GM19395 (cell line): ENCODE results near the gene PLEK2.
"Not testable (repeated sequence)": the region's sequence is repeated elsewhere in the genome, so short reads cannot be mapped to it uniquely, and the experiment has no call there.

Experiments
- ATAC-seq: cut with Tn5 transposase; IDR thresholded peaks from one replicate; pipeline ENCODE4 v1.9.1; 2021; ENCODE audit warnings: mild to moderate bottlenecking, moderate library complexity; ENCODE audit not compliant: unreplicated experiment

PLEK2 gene

GRCh38 chr14:67408122-67408801, 3.7 kb downstream of the PLEK2 start:
- not testable (repeated sequence) for ATAC-seq

DNA sequence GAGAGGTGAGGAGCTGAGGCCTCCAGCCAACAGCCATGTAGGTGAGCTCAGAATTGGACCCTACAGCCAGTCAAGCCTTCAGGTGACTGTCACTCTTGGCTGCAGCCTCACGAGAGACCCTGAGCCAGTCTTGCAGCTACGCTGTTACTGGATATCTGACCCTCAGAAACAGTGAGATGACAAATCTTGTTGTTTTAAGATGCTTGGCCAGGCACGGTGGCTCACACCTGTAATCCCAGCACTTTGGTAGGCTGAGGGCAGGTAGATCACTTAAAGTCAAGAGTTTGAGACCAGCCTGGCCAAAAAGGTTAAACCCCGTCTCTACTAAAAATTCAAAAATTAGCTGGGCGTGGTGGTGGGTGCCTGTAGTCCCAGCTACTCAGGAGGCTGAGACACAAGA, 6.2 kb downstream of the PLEK2 start:
- ATAC-seq = no peak

- ATAC-seq = no peak
Measured at GRCh38 chr14:67400434-67400833, 11.5 kb downstream of the PLEK2 start.

DNA sequence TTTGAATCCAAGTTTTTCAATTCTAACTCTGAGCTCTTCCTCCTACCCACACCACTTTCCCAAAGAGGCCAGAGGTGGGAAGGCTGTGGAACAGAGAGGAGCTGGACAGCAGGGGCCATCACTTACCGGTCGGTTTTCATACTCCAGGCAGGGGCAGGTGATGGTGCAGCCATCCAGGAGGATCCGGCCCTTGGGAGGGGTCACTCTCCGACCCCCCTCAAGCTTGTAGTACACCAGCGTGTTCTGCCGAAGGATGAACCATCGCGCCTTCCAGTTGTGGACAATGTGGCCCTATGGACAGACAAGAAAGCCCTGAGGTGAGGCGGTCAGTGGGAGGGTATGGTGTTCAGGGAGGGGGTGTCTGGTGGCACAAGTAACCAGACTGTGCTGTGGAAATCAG, 14.4 kb downstream of the PLEK2 start:
- ATAC-seq = no peak

DNA sequence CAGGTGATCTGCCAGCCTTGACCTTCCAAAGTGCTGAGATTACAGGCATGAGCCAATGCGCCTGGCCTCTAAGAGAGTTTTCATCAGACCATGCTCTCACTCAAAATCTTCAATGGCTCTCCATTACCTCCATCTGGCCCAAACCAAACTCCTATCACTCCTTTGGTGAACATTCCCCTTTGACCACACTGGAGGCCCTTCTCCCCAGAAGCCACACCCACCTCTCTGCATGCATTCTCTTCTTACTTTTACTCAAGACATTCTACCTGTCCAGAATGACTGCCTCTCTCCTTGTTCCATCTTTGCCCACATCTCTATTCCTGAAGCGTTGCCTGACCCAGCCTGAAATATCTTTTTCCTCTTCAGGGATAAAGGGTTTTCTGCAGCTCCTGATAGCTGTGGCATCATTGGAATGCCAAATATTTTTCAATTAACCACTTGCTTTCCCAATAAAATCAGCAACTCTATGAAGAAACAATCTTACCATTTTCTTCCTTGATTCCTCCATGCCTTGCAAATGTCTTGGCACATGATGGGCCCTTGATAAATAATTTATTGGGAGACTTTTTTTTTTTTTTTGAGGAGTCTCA, 15.5 kb downstream of the PLEK2 start:
- ATAC-seq = no peak

DNA sequence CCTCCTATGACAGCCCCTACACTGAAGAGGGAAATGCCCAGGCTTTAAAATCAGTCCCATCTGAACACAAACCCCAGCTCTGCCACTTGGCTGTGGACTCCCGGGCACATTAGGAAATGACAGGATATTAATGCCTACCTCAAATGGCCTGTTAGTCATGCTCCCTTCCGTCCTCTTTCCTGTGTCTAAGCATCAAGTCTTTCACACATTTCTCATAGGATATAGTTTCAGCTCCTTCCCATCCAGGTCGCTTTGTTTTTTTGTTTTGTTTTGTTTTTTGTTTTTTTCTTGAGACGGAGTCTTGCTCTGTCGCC, 16.1 kb downstream of the PLEK2 start:
- no peak for ATAC-seq

DNA sequence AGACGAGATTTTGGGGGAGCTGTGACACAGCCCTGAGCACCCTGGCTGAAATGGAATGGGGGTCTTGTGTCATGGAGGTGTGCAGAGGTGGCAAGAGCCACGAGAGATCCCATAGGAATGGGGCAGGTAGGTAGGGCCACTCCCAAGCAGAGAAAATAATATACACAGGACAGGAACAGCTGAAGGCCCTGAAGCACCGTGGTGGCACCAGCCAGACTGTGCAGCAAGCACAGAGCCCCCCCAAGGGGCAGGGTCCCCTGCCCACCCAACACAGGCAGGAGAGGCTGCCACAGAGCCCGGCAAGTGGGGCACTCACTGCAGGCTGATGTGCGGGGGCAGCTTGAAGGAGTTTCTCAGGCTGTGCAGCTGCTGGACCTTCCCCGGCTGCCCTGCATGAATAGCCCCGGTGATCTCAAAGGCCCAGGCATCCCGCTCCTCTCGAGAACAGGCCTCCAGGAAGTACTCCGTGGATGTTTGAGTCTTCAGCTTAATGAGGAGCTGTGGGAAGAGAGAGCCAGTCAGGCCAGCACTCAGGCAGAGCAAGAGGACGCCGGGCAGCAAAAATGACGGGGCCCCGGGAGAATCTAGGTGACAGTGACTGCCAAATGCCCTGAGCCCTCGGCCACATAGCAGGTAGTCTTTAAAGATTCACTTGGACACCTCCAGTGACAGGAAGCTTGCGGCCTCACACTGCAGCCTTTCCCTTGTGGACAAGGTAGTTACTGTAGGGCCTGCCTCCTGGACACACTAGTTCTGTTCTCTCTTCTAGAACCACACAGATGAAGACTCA, 16.7 kb downstream of the PLEK2 start:
- no peak for ATAC-seq

- no peak for ATAC-seq
Measured at GRCh38 chr14:67393689-67394088, 18.3 kb downstream of the PLEK2 start.

DNA sequence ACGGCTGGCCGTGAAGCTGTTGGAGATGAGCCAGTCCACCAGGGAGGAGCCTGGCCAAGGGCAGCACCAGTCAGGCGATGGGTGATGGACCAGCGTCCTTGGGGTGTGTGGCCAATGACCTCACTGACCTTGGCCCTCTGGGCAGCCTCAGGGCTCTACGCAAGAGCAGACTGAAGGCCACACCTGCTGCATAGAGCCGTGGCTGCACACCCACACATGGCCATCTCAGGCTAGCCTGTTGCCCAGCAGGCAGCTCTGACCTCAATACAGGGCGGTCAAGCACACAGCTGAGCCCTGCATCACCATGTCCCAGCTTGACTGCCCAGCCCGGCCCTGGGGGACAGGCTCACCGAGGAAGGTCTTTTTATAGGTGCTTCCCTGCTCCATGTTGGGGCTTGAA, 19.2 kb downstream of the PLEK2 start:
- no peak for ATAC-seq

DNA sequence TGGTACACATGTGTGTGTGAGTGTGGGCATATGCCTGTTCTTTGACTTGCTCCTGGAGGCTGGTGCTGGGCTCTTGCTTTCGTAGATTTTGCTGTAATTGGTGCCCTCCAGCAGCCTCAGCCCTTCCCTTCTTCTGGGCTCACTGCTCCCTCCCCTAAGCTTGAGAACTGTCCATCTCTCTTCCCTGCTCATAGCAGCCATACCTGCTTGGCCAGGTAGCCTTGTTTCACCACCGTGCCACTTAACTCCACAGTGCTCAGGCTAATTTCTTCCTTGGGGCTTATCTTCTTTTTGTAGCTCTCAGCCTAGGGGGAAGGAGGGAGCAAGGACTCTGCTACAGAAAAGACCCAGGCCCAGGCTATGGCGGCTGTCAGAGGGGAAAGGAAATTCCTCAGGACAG, 19.8 kb downstream of the PLEK2 start:
- ATAC-seq = no peak

GRCh38 chr14:67391268-67391667, 20.7 kb downstream of the PLEK2 start:
- no peak for ATAC-seq

DNA sequence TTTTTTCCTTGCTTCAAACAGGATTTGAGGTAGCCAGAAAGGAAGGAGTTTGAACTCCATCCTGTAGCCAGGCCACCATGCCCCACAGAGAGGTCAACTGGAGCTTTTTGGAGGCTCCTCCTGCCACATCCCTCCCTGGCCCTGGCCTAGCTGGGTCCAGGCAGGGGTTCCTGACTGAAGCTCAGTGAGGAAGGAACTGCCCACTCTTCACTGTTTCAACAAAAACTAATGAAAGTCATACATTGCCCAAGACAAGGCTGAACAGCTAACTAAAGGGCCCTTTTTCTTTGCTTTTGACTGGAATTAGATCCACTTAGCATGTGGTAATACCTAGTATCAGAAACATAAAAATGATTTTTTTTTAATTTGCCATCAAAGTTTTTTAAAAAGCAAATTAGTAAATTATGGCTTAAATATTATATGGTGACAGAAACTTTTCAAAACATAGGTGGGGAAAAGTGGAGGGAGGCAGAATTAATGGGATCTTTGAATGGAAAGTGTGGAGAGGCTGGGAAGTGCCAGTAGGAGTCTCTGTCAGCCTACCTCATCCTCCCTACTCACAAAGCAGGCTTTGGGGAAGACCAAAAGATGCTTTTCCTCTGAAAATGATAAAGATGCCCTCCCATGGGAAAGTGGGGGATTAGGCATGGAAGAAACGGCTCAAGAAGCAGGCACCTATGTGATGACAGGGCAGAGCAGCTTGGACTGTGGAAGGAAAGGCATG, 22.0 kb downstream of the PLEK2 start:
- no peak for ATAC-seq

- no peak for ATAC-seq
Measured at GRCh38 chr14:67389275-67389674, 22.7 kb downstream of the PLEK2 start.

GRCh38 chr14:67387195-67387594, 24.8 kb downstream of the PLEK2 start:
- no peak for ATAC-seq

DNA sequence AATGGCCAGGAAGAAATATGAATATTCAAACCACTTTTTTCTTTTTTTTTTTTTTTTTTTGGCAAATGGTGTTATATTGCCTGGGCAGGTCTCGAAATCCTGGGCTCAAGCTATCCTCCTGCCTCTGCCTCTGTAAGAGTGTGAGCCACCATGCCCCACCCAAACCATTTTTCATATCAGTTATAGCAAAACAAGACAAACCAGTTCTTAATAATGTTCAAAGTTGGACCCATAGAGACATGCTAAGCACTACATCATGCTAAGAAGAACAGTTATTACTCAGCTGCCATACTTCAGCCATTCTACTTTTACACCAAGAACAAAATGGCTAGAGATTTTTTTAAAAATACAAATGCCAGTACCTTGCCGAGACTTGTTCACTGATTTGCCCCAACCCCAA, 26.3 kb downstream of the PLEK2 start:
- ATAC-seq = no peak

DNA sequence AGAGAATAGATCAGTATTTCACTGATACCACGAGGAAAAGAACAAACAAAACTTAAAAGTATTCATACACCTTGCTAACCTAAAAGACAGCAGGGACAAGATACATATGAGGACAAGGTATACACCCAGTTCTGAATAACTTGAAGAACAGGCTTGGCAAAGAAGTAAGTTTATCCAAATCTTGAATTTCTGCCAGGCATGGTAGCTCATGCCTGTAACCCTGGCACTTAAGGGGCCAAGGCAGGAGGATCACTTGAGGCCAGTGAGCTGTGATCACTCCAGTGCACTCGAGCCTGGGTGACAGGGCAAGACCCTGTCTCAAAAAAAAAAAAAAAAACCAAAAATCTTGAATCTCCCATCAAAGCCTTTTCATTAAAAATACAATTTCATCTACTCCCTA, 26.8 kb downstream of the PLEK2 start:
- no peak for ATAC-seq

- ATAC-seq = no peak
Measured at GRCh38 chr14:67377916-67378315, 34.0 kb downstream of the PLEK2 start.

- no peak for ATAC-seq
Measured at GRCh38 chr14:67373347-67373746, 38.6 kb downstream of the PLEK2 start.

DNA sequence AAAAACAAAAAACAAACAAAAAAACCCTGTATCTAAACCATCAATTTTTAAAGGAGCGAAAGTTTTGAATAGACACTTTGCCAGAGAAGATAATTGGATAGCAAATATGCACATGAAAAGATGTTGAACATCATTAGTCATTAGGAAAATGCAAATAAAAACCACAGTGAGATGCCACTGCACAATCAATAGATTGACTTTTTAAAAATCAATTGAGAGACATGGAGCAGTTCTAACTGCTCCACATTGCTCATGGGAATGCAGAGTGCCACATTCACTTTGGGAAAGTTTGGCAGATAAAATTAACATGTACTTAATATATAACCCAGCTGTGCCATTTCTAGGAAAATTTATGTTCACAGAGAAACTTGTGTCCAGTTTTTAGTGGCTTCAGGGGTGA, 39.1 kb downstream of the PLEK2 start:
- ATAC-seq = no peak

GRCh38 chr14:67371247-67372148, 40.5 kb downstream of the PLEK2 start:
- no peak for ATAC-seq

- no peak for ATAC-seq
Measured at GRCh38 chr14:67370830-67371229, 41.1 kb downstream of the PLEK2 start.
